HCT116 (cell line): Measurements from ENCODE around the gene MORN5. TPM values are rescaled to one million over a fixed set of nuclear protein-coding genes. Genes with fewer than 3 reads are reported as not detected.

ENCODE experiments used
- ATAC-seq: fragments of 200-7000 bp; cut with Tn5 transposase; 2 replicates; pipeline ENCODE4 v1.9.1; 2020; ENCODE audit warnings: mild to moderate bottlenecking, moderate library complexity
- BruUV-seq: library from RNA; stranded (reverse); fragments of 400-500 nt; replicated peaks from 2 replicates; lab custom pipeline; 2021; lab: Mats Ljungman, UMichigan
- CTCF ChIA-PET: fragments of 300-600 bp; sonication (Branson Sonifier 250); formaldehyde crosslinking; loops from one replicate; lab custom pipeline; 2021; ENCODE audit warnings: antibody characterized with exemption; lab: Charles Lee
- POLR2A ChIA-PET: fragments of 300-600, 350-600 bp; sonication (Branson Sonifier 250); formaldehyde crosslinking; loops from one replicate; lab custom pipeline; 2021; ENCODE audit warnings: antibody characterized with exemption; lab: Charles Lee
- RAD21 ChIA-PET, 2 experiments: fragments of 300-600 bp; sonication (Branson Sonifier 250); formaldehyde crosslinking; loops; one replicate each; lab custom pipeline; 2023; ENCODE audit warnings: low total read pairs in 2 of 2; ENCODE audit not compliant: uncharacterized antibody in 2 of 2, unreplicated experiment in 2 of 2, low non-redundant PET in 1 of 2; lab: Charles Lee
- DNase-seq: peaks from one replicate; pipeline ENCODE4 v3.0.0-alpha.2; 2010; ENCODE audit warnings: low read depth, low spot score
- H2AFZ ChIP-seq: fragments of 200-600 bp; shearing (Covaris generic), sonication (generic); 2 replicates; pipeline ENCODE4 v1.6.1; 2017; ENCODE audit warnings: low read depth, mixed run types, mixed read lengths, antibody characterized with exemption, low read length; ENCODE audit not compliant: poor library complexity, severe bottlenecking
- H3K27ac ChIP-seq: 2 replicates; pipeline ENCODE4 v1.5.1; 2012; ENCODE audit warnings: low read depth, low read length
- H3K27me3 ChIP-seq: fragments of 200-600 bp; sonication (generic); 2 replicates; pipeline ENCODE4 v1.6.1; 2016; ENCODE audit warnings: mixed run types, low read length, mixed read lengths; ENCODE audit not compliant: insufficient read depth
- H3K36me3 ChIP-seq, 2 experiments: fragments of 200-500 bp in 1 of 2; fragments of 200-600 bp in 1 of 2; sonication (Bioruptor generic) in 1 of 2; sonication (generic) in 1 of 2; 2 replicates each; pipeline versions ENCODE4 v1.5.1 to v1.6.1; 2014 to 2016; ENCODE audit warnings: low read length in 2 of 2, inconsistent platforms in 1 of 2, mixed read lengths in 1 of 2, mixed run types in 1 of 2; ENCODE audit not compliant: insufficient read depth in 2 of 2, control insufficient read depth in 1 of 2
- H3K4me1 ChIP-seq, 2 experiments: fragments of 200-600 bp in 1 of 2; sonication (generic) in 1 of 2; 2 replicates each; pipeline versions ENCODE4 v1.5.1 to v1.6.1; 2012 to 2017; ENCODE audit warnings: low read length in 2 of 2, inconsistent platforms in 1 of 2, mild to moderate bottlenecking in 1 of 2, mixed read lengths in 1 of 2, mixed run types in 1 of 2, moderate library complexity in 1 of 2; ENCODE audit not compliant: insufficient read depth in 2 of 2, control insufficient read depth in 1 of 2
- H3K4me2 ChIP-seq: fragments of 200-600 bp; sonication (generic); 2 replicates; pipeline ENCODE4 v1.6.1; 2017; ENCODE audit warnings: mixed run types, low read length, mixed read lengths
- H3K4me3 ChIP-seq, 2 experiments: fragments of 200-600 bp in 1 of 2; sonication (generic) in 1 of 2; replicated peaks in 1 of 2; 2 replicates each; pipeline ENCODE4 v1.5.1; 2011 to 2016; ENCODE audit warnings: low read length in 2 of 2, control low read depth in 1 of 2, low read depth in 1 of 2, mild to moderate bottlenecking in 1 of 2, mixed read lengths in 1 of 2, mixed run types in 1 of 2
- H3K79me2 ChIP-seq: fragments of 200-600 bp; sonication (generic); 2 replicates; pipeline ENCODE4 v1.6.1; 2017; ENCODE audit warnings: mild to moderate bottlenecking, mixed run types, low read length, moderate library complexity, mixed read lengths; ENCODE audit not compliant: insufficient read depth
- H3K9ac ChIP-seq: fragments of 200-600 bp; sonication (generic); 2 replicates; pipeline ENCODE4 v1.6.1; 2016; ENCODE audit warnings: low read length, mixed read lengths
- H3K9me2 ChIP-seq: fragments of 200-600 bp; sonication (generic), shearing (Covaris generic); 2 replicates; pipeline ENCODE4 v1.6.1; 2017; ENCODE audit warnings: mixed run types, mild to moderate bottlenecking, moderate library complexity; ENCODE audit not compliant: insufficient read depth
- H3K9me3 ChIP-seq, 2 experiments: fragments of 200-500 bp in 1 of 2; fragments of 200-600 bp in 1 of 2; sonication (Bioruptor generic) in 1 of 2; sonication (generic) in 1 of 2; 2 replicates each; pipeline ENCODE4 v1.6.1; 2014 to 2017; ENCODE audit warnings: low read length in 2 of 2, mixed read lengths in 2 of 2, inconsistent platforms in 1 of 2, low read depth in 1 of 2, mild to moderate bottlenecking in 1 of 2, mixed run types in 1 of 2, moderate library complexity in 1 of 2; ENCODE audit not compliant: control insufficient read depth in 1 of 2, insufficient read depth in 1 of 2
- H4K20me1 ChIP-seq: fragments of 200-600 bp; sonication (generic), shearing (Covaris generic); 2 replicates; pipeline ENCODE4 v1.6.1; 2017; ENCODE audit warnings: mixed run types, mild to moderate bottlenecking, moderate library complexity; ENCODE audit not compliant: insufficient read depth
- CEBPB ChIP-seq: IDR thresholded peaks from 2 replicates; pipeline ENCODE4 v1.6.1; 2012; ENCODE audit warnings: low read depth
- EGR1 ChIP-seq: IDR thresholded peaks from 2 replicates; pipeline ENCODE4 v1.6.1; 2012; ENCODE audit warnings: low read depth
- ELF1 ChIP-seq: IDR thresholded peaks from 2 replicates; pipeline ENCODE4 v1.6.1; 2012; ENCODE audit warnings: low read depth, borderline replicate concordance
- EZH2 ChIP-seq: fragments of 200-600 bp; sonication (generic); IDR thresholded peaks from 2 replicates; pipeline ENCODE4 v1.6.1; 2017; ENCODE audit warnings: antibody characterized with exemption, mixed run types
- EZH2phosphoT487 ChIP-seq: fragments of 200-600 bp; IDR thresholded peaks from 2 replicates; pipeline ENCODE4 v1.6.1; 2018; ENCODE audit warnings: antibody characterized with exemption, borderline replicate concordance
- FOSL1 ChIP-seq: IDR thresholded peaks from 2 replicates; pipeline ENCODE4 v1.6.1; 2012; ENCODE audit warnings: low read depth
- JUND ChIP-seq: IDR thresholded peaks from 2 replicates; pipeline ENCODE4 v1.6.1; 2012
- POLR2A ChIP-seq: IDR thresholded peaks from 2 replicates; pipeline ENCODE4 v1.7.0; 2011; ENCODE audit warnings: borderline replicate concordance; ENCODE audit not compliant: insufficient read depth, insufficient read length; ENCODE audit errors: extremely low read depth
- POLR2AphosphoS5 ChIP-seq: IDR thresholded peaks from 2 replicates; pipeline ENCODE4 v1.6.1; 2011; ENCODE audit warnings: mild to moderate bottlenecking, low read depth, low read length, moderate library complexity
- RAD21 ChIP-seq: IDR thresholded peaks from 2 replicates; pipeline ENCODE4 v1.6.1; 2012; ENCODE audit warnings: low read depth, mild to moderate bottlenecking
- SIN3A ChIP-seq: IDR thresholded peaks from 2 replicates; pipeline ENCODE4 v1.6.1; 2012; ENCODE audit warnings: low read depth
- SP1 ChIP-seq: IDR thresholded peaks from 2 replicates; pipeline ENCODE4 v1.6.1; 2012; ENCODE audit warnings: low read depth
- SRF ChIP-seq: IDR thresholded peaks from 2 replicates; pipeline ENCODE4 v1.6.1; 2012; ENCODE audit warnings: low read depth
- TCF7L2 ChIP-seq: IDR thresholded peaks from 2 replicates; pipeline ENCODE4 v1.7.0; 2011; ENCODE audit warnings: borderline replicate concordance, inconsistent platforms; ENCODE audit not compliant: insufficient read depth, insufficient read length; ENCODE audit errors: extremely low read depth
- YY1 ChIP-seq: IDR thresholded peaks from 2 replicates; pipeline ENCODE4 v1.6.1; 2011; ENCODE audit warnings: low read length, low read depth, moderate library complexity, mild to moderate bottlenecking; ENCODE audit not compliant: insufficient replicate concordance; ENCODE audit errors: extremely low read depth
- ZFX ChIP-seq: fragments of 450-650 bp; IDR thresholded peaks from 2 replicates; pipeline ENCODE4 v1.6.1; 2017
- intact Hi-C: fragments of 100-400 bp; cut with micrococcal nuclease; formaldehyde crosslinking; loops from 2 replicates; pipeline ENCODE4 v1.10.0; 2022
- total RNA-seq: library from RNA; stranded (reverse); gene quantifications from one replicate; pipeline ENCODE4 v1.2.1, GENCODE V29; 2021; ENCODE audit not compliant: unreplicated experiment
- TF ChIP-seq, protein P1 (sequence below), 3 experiments: fragments of 200-600 bp in 1 of 3; sonication (generic) in 1 of 3; IDR thresholded peaks in 2 of 3; conservative IDR thresholded peaks in 1 of 3; 2 replicates each; pipeline ENCODE4 v1.5.1; 2012 to 2017; ENCODE audit warnings: low read depth in 2 of 3, low read length in 2 of 3, antibody characterized with exemption in 1 of 3, borderline replicate concordance in 1 of 3, control low read depth in 1 of 3, mild to moderate bottlenecking in 1 of 3, mixed read lengths in 1 of 3, mixed run types in 1 of 3, moderate library complexity in 1 of 3; ENCODE audit not compliant: insufficient read depth in 1 of 3
- TF ChIP-seq, protein P2 (sequence below): IDR thresholded peaks from 2 replicates; pipeline ENCODE4 v1.6.1; 2012
- TF ChIP-seq, protein P3 (sequence below): IDR thresholded peaks from 2 replicates; pipeline ENCODE4 v1.6.1; 2012

MORN5 gene
- total RNA-seq, 1 experiment from 2014 or later, result not detected

DNA sequence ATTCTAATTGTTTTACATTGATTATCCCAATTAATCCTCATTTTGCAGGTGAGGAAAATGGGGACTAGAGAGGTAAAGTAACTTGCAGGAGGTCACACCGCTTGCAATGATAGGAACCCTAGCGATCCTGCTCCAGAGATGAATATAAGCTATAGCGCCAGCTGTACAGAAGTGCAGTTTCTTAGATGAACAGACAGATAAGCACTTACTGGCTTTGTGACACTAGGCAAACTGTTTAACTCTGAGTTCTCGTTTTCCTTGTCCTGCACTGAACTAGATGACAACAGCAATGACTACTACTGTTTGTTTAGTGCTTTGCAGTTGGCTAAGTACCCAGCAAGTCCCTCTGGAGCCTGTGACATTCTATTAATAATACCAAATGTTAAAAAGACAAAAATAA is 57.9 kb downstream of the MORN5 start:
- intact Hi-C loops, result no loop called here
- ChIA-PET CTCF (no interaction called here), RAD21 (no interaction called here), POLR2A (no interaction called here)
- Histone ChIP-seq H3K4me1 (peaks cover 3 to 23% of the 10 kb centered on the region in 2 experiments; a peak in 3 of 4 replicates), H3K4me3 (no peak overlapping the region), H3K27me3 (no peaks in the 10 kb centered on the region), H4K20me1 (no peaks in the 10 kb centered on the region), H3K79me2 (no peaks in the 10 kb centered on the region), H3K36me3 (no peaks in the 10 kb centered on the region), H3K9me3 (no peaks in the 10 kb centered on the region), H3K9me2 (no peaks in the 10 kb centered on the region), H3K27ac (no peak overlapping the region), H2AFZ (no peak overlapping the region), H3K9ac (no peak overlapping the region), H3K4me2 (no peak overlapping the region)
- DNase-seq, result no peak
- TF ChIP-seq CEBPB (no peak), EZH2 (no peak), EZH2phosphoT487 (no peak), RAD21 (no peak), POLR2AphosphoS5 (no peak), EGR1 (no peak), ZFX (no peak), JUND (no peak), POLR2A (no peak), SIN3A (no peak), TCF7L2 (no peak), FOSL1 (no peak), ELF1 (no peak), YY1 (no peak), SRF (no peak), SP1 (no peak)
- TF ChIP-seq, protein P1, sequence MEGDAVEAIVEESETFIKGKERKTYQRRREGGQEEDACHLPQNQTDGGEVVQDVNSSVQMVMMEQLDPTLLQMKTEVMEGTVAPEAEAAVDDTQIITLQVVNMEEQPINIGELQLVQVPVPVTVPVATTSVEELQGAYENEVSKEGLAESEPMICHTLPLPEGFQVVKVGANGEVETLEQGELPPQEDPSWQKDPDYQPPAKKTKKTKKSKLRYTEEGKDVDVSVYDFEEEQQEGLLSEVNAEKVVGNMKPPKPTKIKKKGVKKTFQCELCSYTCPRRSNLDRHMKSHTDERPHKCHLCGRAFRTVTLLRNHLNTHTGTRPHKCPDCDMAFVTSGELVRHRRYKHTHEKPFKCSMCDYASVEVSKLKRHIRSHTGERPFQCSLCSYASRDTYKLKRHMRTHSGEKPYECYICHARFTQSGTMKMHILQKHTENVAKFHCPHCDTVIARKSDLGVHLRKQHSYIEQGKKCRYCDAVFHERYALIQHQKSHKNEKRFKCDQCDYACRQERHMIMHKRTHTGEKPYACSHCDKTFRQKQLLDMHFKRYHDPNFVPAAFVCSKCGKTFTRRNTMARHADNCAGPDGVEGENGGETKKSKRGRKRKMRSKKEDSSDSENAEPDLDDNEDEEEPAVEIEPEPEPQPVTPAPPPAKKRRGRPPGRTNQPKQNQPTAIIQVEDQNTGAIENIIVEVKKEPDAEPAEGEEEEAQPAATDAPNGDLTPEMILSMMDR (IDR thresholded peaks at IDR 0.05 in 2 of 3, conservative IDR thresholded peaks at IDR 0.05 in 1 of 3; ENCODE audit: borderline replicate concordance in 1 of 3, insufficient read depth in 1 of 3, low read depth in 2 of 3, low read length in 2 of 3), result no peak
- TF ChIP-seq, protein P2, sequence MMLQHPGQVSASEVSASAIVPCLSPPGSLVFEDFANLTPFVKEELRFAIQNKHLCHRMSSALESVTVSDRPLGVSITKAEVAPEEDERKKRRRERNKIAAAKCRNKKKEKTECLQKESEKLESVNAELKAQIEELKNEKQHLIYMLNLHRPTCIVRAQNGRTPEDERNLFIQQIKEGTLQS, result no peak
- TF ChIP-seq, protein P3, sequence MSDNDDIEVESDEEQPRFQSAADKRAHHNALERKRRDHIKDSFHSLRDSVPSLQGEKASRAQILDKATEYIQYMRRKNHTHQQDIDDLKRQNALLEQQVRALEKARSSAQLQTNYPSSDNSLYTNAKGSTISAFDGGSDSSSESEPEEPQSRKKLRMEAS, result no peak
- ATAC-seq, result no peak
- BruUV-seq, result no TSS peak
